ENCODE data around the gene ARHGAP45. TPM values are rescaled to one million over a fixed set of nuclear protein-coding genes. Genes with fewer than 3 reads are reported as not detected.

Gene ARHGAP45
- total RNA-seq, 1 donor from 2014 or later, result 0.21 TPM

GRCh38 chr19:1103132-1103707 lies 36.3 kb downstream of the ARHGAP45 start:
- no peak for DNase-seq (ENCODE audit: low read depth)

- peak; percentile 100 for DNase-seq (ENCODE audit: low read depth)
These were observed 36.8 kb downstream of the ARHGAP45 start, which contains the start of gene GPX4 for GRCh38 chr19:1103708-1104310. TSS of gene GPX4 (plus strand) at chr19:1103994. CDS start at chr19:1104044, 50 bp downstream.

- DNase-seq (ENCODE audit: low read depth), result peak; percentile 79
These were observed 37.5 kb downstream of the ARHGAP45 start for GRCh38 chr19:1104311-1105007.

DNA sequence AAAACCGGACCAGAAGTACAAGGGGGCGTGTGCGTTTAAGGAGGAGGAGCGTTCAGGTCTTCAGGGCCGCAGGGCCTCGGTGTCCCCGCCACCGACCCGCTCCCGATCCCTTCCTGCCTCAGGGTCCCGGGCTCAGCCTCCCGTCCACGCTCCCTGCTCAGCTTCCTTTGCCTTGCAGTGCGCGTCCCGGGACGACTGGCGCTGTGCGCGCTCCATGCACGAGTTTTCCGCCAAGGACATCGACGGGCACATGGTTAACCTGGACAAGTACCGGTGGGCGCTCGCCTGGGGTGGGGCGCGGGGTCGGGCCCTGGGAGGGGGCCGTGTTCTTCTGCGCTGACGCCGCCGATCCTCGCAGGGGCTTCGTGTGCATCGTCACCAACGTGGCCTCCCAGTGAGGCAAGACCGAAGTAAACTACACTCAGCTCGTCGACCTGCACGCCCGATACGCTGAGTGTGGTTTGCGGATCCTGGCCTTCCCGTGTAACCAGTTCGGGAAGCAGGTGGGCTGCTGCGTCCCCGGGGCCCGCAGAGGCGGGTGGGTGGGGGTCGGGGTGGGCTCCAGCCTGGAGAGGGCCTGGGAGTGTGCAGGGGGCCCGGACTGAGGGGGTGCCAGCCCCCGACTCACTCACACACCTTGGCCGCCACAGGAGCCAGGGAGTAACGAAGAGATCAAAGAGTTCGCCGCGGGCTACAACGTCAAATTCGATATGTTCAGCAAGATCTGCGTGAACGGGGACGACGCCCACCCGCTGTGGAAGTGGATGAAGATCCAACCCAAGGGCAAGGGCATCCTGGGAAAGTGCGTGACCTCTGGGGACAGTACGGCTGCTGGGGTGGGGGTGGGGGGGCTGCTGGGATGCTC lies 38.3 kb downstream of the ARHGAP45 start:
- no peak for DNase-seq (ENCODE audit: low read depth)

- DNase-seq (ENCODE audit: low read depth), result no peak
These were observed 39.2 kb downstream of the ARHGAP45 start for GRCh38 chr19:1105873-1106840.

DNA sequence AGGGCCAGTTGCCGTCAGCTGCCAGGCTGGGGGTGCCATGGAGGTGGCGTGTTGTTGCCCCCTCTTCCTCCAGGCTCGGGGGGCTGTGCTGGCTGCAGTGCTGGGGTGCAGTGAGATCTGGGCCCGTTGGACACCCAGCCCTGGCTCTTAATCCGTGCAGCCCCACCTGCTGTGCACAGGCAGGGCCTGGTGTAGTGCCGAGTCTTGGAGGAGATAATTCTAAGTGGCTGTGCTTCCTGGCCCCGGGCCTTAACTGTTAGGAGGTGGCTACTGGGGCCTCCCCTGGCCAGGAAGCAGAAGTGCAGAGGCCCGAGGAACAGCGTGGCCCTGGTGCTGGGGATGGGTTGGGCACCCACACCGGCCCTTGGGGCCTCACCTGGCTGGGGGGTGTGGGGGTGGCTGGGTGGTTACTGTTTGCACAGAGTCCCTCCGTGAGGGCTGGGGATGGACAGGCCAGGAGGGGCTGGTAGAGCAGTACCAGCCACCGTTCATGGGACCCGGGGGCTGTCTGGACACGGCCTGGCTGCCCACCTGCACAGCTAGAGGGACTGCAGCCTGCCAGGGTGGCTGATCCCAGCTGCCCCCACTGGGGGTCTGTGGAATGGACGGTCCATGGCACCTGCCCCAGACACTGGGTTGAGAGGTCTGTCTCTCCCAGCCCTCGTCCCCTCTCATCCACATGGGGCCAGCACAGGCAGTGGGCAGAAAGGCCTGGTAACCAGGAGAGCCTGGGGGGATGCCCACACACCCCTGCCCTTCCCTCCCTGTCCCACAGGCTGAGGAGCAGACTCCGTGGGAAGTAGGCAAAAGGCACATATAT lies 40.1 kb downstream of the ARHGAP45 start:
- no peak for DNase-seq (ENCODE audit: low read depth)

DNA sequence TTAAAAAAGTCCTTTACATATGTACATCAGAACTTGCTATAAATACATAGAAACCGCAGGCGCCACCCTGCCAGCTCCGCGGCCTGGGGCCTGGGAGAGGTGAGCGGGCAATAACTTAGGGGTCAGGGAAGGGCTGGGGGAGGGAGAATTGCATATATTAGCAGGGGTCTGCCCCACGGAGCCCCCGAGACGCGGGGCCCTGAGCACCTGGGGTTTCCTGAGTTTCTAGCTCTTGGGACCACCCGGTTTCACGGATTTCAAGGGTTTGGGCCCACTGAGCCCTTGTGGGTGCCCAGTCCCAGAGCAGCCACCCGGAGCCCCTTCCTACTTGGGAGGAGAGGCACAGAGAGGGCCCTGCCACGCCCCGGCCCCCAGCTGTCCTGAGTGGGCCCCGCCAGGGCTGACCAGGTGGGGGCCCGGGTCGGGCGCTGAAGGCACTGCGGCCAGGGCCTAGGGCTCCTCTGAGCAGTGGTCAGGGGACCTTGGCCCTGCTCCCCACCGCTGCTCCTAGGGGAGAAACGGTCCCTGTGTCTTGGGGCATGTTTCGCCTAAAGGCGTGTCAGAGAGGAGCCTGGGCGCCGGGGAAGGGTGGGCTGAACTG lies 40.8 kb downstream of the ARHGAP45 start:
- DNase-seq (ENCODE audit: low read depth), result no peak

- no peak for DNase-seq (ENCODE audit: low read depth)
These were observed 41.5 kb downstream of the ARHGAP45 start for GRCh38 chr19:1108291-1109031.

- no peak for DNase-seq (ENCODE audit: low read depth)
These were observed 42.1 kb downstream of the ARHGAP45 start for GRCh38 chr19:1109032-1109551.

DNA sequence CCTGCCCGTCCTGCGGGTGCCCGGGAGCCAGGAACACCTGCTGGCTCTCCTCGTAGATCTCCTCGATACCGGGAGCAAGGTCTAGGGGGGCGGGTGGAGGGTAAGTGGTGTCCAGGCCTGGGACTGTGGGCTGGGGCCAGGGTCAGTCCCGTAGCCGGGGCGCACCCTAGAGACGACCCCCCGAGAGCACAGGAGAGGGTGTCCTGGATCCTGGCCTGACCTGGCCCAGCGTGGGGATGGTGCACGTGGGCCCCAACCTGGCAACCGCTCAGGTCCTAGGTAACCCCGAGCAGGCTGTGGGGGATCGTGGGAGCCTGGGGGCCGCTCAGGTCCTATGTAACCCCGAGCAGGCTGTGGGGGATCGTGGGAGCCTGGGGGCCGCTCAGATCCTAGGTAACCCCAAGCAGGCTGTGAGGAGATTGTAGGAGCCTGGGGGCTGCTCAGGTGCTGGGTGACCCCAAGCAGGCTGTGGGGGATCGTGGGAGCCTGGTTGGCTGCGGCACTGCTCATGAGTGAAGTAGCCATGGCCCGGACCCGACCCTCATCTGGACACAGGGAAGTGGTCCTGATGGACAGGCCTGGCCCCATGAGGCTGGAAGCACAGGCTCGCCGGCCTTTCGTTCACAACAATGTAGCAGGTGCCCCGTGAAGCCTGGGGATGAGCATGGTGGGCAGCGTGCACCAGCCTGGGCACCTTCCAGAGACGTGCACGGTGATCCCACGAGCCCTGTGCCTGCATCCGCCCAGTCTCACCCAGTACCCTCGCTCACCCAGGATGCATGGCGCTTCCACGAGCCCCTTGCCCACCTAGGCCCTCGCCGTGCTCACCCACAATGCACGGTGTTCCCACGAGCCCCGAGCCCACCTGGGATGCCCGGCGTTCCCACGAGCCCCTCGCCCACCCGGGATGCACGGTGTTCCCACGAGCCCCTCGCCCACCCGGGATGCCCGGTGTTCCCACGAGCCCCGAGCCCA lies 43.0 kb downstream of the ARHGAP45 start:
- no peak for DNase-seq (ENCODE audit: low read depth)

DNA sequence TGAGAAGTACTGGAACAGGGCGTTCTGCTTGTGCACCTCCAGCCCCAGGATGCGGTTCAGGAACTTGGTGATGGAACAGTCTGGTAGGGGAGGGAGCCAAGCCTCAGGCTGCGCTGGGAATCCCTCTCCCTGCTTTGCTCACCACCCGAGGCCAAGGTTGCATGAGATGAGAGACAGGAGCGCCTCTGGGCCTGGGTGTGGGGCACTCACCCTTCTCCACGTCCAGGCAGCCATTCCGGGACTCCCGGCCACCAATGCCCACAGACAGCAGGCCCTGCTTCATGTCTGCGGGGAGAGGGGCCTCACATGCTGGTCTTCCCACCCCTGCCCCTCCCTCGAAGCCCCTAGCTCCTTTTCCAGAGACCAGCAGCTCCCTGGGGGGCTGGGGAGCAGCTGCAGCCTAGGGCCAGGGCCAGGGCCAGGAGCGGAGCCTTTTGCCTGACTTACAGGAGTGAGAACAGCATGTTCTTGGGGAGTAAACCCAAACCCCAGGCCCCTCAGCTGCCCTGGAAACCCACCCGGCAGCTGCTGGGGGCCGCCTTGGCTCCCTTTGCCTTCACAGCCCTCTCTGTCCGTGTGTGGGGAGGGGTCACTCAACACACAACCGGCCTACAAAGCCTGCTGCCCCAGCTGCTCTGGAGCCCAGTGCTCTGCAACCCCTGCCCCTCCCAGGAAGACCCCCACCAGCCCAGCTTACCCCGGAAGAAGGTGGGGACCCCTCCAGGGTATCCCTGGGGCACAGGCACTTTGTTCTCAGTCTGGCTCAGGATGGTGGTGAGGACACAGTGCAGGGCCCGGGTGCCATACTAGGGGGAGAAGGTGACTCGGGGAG lies 44.1 kb downstream of the ARHGAP45 start:
- no peak for DNase-seq (ENCODE audit: low read depth)

GRCh38 chr19:1111641-1112267 lies 44.8 kb downstream of the ARHGAP45 start:
- DNase-seq (ENCODE audit: low read depth), result no peak

DNA sequence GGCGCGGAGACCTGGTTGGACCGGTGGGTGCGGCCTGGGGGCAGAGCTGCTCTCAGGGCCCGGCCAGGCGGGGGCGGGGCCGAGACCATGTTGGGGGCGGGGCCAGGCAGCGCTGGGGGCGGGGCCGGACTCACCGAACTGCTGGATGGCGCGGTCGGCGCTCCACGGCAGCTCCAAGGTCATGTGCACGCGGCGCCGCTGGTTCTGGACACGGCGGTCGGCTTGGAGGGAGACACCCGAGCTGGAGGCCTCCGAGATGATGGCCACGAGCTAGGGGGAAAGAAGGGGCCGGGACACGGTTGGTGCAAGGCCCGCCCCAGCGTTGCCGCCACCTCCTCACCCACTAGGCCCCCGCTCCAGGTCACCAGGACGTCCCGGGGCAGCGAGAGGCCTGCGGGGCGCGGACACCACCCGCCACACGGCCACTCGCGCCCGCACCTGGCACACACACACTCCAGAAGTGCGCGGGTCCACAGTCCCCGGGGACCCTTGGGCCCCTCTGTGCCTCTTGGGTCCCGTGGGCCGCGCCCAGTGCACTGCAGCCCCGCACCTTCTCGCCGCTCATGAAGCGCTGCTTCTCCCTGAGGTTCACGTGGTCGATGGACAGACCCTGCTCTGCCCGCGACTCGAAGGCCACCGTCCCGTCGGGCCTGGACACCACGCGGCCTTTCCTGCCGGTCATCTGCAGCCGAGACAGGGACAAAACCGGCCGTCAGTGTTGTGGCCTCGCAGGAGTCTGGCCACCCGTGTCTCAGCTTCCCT lies 45.5 kb downstream of the ARHGAP45 start:
- DNase-seq (ENCODE audit: low read depth), result no peak

DNA sequence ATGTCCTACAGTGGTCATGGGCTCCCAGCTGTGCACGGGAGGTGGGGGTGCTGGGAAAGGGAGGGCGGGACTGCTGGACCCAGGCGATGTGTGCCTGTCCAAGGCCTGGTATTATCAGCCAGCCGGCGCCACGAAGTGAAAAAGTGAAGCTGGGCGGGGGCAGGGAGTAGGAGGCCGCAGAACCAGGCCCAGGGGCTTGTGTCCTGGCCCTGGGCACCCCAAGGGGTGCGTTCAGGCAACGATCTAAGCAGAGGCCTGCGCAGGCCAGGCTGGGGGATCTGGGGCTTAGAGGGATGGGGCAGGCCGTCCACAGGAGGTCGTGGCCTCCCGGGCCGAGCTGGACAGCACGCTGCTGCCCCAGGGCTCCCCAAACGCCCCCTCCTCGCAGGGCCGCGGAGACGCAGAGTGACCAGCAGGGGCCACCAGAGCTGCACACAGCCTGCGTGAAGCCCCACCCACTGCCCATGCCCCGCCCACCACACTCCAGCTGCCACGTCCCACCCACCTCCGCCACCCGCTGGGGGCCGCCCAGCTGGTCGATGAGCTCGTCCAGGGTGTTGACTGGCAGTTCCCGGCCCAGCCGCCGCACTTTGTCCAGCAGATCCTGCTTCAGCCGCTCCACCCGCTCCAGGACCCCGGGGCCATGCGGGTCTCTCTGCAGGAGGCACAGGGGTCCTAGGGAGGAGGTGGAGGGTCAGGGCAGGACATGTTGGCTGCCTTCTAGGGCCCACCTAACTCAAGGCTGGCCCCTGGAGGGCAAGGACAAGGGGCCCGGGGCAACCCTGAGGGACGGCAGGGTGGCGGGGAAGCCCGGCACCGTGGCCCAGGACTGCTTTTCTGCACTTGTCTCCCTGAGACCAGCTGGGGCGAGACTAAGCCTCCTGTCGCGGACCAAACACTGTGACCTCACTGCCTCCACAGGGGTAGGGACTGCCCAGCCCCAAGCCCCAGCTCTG lies 46.3 kb downstream of the ARHGAP45 start:
- peak; percentile 95 for DNase-seq (ENCODE audit: low read depth)
